Bronchial epithelial cell (primary cell): ENCODE data around the gene SMARCC2. TPM values are rescaled to one million over a fixed set of nuclear protein-coding genes. Genes with fewer than 3 reads are reported as not detected.

ENCODE experiments used
- DNase-seq: peaks from one replicate; pipeline ENCODE4 v3.0.0-alpha.2; 2010; ENCODE audit warnings: low read depth
- FAIRE-seq: peaks from 2 replicates; lab custom pipeline; 2011; peaks lifted over from hg19 to GRCh38; lab: Jason Lieb, UNC
- H3K27me3 ChIP-seq: 2 replicates; pipeline ENCODE4 v1.5.1; 2011; ENCODE audit warnings: low read length; ENCODE audit not compliant: control insufficient read depth, insufficient read depth
- H3K36me3 ChIP-seq: 2 replicates; pipeline ENCODE4 v1.5.1; 2011; ENCODE audit warnings: low read length; ENCODE audit not compliant: control insufficient read depth, insufficient read depth
- H3K4me3 ChIP-seq: 2 replicates; pipeline ENCODE4 v1.5.1; 2011; ENCODE audit warnings: mild to moderate bottlenecking, low read depth, low read length, control low read depth
- total RNA-seq: library from RNA; depleted of rRNA; stranded (reverse); fragments of >200 nt; gene quantifications from 2 replicates; pipeline ENCODE4 v1.2.1, GENCODE V29; 2014
- TF ChIP-seq, protein P1 (sequence below): IDR thresholded peaks from 2 replicates; pipeline ENCODE4 v1.5.1; 2011; ENCODE audit warnings: mild to moderate bottlenecking, moderate library complexity, low read length, control low read depth, inconsistent platforms; ENCODE audit not compliant: insufficient read depth, severe bottlenecking

The SMARCC2 gene
- total RNA-seq, 1 donor from 2014 or later = 14.0 TPM

DNA sequence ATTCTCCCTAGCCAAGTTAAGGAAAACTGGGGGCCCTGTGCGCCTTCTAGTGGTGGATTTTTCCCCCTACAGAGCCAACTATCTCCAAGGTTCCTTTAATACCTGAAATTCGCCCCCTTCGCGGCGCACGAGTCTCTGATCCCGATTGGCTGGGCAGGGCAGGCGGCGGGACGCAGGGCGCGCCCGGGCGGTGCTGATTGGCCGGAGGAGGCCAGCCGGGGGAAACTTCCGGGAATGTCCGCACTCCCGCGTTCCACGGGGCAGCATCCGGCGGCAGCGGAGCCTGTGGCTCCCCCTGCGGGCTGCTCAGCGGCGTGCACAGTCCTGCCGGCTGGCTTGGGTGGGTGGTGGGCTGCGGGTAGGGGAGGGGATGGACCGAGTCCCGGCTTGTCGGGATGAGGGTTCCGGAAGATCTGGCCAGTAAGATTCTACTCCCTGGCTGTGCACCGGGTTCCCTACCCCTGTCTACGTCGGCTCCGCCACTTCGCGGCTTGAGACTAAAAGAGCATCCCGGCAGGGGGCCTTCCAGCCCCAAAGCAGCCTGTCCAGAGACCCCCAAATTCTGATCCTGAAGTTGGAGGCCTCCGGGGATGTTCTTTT, 34.9 kb upstream of the SMARCC2 start, which contains the start of gene NABP2:
TSS of gene NABP2 (plus strand) at position 241 of the 600 bp plus-strand sequence. CDS start 515 bp downstream, outside the sequence.
- no peaks in the 10 kb centered on the region for H3K27me3 ChIP-seq
- H3K36me3 ChIP-seq = peaks cover 2% of the 10 kb centered on the region
- TF ChIP-seq, protein P1, sequence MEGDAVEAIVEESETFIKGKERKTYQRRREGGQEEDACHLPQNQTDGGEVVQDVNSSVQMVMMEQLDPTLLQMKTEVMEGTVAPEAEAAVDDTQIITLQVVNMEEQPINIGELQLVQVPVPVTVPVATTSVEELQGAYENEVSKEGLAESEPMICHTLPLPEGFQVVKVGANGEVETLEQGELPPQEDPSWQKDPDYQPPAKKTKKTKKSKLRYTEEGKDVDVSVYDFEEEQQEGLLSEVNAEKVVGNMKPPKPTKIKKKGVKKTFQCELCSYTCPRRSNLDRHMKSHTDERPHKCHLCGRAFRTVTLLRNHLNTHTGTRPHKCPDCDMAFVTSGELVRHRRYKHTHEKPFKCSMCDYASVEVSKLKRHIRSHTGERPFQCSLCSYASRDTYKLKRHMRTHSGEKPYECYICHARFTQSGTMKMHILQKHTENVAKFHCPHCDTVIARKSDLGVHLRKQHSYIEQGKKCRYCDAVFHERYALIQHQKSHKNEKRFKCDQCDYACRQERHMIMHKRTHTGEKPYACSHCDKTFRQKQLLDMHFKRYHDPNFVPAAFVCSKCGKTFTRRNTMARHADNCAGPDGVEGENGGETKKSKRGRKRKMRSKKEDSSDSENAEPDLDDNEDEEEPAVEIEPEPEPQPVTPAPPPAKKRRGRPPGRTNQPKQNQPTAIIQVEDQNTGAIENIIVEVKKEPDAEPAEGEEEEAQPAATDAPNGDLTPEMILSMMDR = peak; percentile 82
- peak within 1 kb of the TSS; percentile 59 for H3K4me3 ChIP-seq
- no peak for FAIRE-seq
- DNase-seq = peak; percentile 92

DNA sequence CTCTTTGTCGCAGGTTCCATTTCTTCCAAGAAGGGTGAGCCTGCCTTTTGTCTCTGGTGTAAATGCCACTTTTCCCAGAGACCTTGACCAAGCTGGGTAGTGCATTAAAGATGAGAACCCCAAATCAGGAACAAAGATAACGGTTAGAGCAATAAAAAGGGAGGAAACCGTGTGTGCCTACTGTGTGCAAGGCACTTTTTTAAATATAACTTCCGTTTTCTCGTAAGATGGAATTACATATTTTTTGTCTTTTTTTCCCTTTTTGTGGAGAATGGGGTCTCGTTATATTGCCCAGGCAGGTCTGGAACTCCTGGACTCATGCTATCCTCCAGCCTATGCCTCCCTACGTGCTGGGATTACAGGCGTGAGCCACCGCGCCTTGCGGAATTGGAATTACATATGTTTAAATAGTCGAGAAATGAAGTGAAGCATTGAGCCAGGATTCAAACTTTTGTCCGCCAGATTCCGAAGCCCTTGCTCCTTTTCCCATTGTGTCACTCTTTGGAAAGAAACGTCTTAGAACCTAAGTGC, 34.4 kb upstream of the SMARCC2 start:
- DNase-seq (no peak), FAIRE-seq (no peak)
- no peaks in the 10 kb centered on the region for H3K27me3 ChIP-seq
- TF ChIP-seq, protein P1 = no peak
- peak overlapping the region; percentile 9 for H3K4me3 ChIP-seq
- H3K36me3 ChIP-seq = peaks cover 2% of the 10 kb centered on the region

DNA sequence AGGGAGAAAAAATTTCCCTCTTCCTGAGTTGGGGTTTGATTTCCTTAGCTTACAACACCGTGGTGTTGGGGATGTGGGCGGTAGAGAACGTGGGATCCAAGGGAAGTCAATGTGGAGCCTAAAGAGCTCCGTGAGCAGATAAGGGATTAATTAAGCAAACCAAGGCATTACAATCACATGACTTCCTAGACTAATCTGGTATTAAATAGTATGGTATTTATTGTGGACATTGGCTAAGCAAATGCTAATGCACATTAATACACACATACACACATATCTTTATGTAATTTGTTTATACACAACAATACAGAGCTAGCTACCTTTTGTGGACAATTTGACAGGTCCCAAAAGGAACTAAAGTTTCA, 33.2 kb upstream of the SMARCC2 start:
- FAIRE-seq (no peak), DNase-seq (peak; percentile 16)
- H3K36me3 ChIP-seq = peaks cover 2% of the 10 kb centered on the region
- H3K4me3 ChIP-seq = peak overlapping the region; percentile 92
- no peaks in the 10 kb centered on the region for H3K27me3 ChIP-seq
- TF ChIP-seq, protein P1 = no peak

DNA sequence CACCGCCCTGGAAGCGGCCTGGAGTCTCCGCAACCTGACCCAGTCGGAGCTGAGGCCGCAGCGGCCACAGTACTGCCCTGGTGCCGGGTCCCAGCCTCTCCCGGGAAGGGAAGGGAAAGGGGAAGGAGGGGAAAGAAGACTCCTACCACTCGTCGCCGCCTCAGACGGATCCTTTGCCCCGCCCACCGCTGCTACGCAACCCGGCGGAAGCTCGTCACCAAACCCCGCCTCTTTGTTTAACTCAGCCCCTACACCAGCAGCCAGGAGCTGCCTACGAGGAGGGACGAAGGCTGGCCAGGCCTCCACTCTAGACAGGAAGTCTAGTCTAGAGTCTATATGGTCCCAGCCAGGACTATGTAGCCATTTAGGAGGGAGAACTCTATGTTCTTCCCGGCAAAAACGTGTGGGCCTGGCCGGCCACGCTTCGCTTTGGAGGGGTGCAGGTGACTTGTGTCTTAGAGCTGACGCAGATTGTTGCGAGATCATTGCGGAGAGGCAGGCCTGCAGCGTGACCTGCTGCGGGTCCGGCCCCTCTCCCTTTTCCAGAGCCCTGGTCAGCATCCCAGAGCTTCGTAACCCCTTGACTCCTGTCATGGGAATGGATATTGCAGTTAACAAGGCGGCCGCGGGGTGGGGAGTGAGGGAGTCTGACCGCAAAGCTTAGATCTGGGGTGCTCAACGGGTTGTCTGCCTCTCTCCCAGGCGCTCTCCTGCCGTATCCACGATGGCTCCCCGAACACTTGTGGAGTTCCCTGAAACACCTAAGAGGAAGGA, 32.7 kb upstream of the SMARCC2 start, which contains the start of gene RNF41:
TSS of gene RNF41 (minus strand) at position 166 of the 774 bp plus-strand sequence. CDS start 7,875 bp downstream, outside the sequence.
- peak; percentile 93 for DNase-seq
- Histone ChIP-seq H3K4me3 (peak within 1 kb of the TSS; percentile 92), H3K27me3 (no peaks in the 10 kb centered on the region), H3K36me3 (peaks cover 2% of the 10 kb centered on the region)
- TF ChIP-seq, protein P1 = peak; percentile 8
- FAIRE-seq = no peak

DNA sequence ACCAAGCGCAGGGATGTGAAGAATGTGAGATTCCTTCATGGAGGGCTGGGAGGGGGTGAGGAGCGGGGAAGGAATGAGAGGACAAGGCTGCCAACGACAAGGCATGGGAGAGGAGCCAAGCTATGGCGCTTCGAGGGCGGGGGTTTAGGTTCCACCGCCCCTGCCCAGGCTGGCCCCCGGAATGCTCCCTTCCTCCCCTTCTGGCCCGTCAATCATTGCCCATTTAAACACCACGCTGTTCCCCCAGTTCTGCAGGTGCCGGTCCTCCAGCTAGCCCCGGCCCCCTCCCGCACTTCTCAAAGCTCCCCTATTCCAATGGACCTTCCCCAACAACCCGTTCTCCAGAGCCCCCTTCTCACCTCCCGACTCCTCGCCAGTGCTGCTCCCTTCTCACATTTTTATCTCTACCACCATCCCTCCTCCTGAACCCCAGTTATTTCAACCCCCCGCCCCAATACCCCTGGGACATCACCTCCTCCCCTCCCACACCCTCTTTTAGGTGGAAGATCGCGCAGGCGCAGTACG, 32.0 kb upstream of the SMARCC2 start:
- TF ChIP-seq, protein P1 = no peak
- Histone ChIP-seq H3K27me3 (no peaks in the 10 kb centered on the region), H3K4me3 (peak overlapping the region; percentile 92), H3K36me3 (peaks cover 4% of the 10 kb centered on the region)
- no peak for FAIRE-seq
- peak; percentile 23 for DNase-seq
